CD4-positive, alpha-beta T cell treated with Interleukin-6 for 4 hours (primary cell): ENCODE measurements around the gene APOL2.
"Not testable (repeated sequence)": the region's sequence is repeated elsewhere in the genome, so short reads cannot be mapped to it uniquely, and the experiment has no call there.

Source experiments
- DNase-seq: peaks from one replicate; pipeline ENCODE4 v3.0.0-alpha.2; 2020; ENCODE audit warnings: mixed read lengths

APOL2 gene

GRCh38 chr22:36262307-36262706 lies 23.0 kb upstream of the APOL2 start:
- not testable (repeated sequence) for DNase-seq

DNA sequence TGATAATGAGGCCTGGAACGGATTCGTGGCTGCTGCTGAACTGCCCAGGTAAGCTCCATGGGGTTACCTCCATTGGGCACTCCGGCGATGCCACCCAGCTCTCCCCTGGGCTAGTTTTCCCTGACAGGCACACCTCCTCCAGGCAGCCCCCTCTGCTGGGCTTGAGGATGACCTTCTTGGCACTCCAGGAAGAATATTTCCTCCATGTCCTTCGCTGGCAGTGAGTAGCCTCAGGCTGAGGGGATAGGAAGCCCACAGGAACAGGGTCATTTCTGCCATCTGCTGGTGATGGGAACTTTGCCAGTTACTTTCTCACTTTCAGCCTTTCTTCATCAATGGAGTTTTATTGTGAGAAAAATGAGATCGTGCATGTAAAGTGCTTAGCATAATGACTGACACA lies 22.3 kb upstream of the APOL2 start:
- not testable (repeated sequence) for DNase-seq

DNA sequence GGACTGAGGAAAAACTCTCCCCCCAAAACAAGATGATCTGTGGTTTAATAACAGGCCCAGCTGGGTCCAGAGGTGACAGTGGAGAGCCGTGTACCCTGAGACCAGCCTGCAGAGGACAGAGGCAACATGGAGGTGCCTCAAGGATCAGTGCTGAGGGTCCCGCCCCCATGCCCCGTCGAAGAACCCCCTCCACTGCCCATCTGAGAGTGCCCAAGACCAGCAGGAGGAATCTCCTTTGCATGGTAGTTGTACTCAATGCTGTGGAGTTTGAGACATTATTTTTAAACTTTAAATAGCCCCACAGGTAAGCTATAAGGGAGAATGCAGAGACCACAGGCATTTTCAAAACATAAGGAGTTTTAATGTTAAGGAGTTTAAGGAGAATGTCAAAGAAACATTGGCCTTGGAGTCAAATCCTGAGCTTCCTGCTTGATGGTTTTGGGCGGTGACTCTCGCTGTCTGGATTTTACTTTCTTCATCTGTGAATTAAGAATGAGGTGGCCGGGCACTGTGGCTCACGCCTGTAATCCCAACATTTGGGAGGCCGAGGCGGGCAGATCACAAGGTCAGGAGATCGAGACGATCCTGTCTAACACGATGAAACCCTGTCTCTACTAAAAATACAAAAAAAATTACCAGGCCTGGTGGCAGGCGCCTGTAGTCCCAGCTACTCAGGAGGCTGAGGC lies 20.4 kb upstream of the APOL2 start:
- DNase-seq = no peak

DNA sequence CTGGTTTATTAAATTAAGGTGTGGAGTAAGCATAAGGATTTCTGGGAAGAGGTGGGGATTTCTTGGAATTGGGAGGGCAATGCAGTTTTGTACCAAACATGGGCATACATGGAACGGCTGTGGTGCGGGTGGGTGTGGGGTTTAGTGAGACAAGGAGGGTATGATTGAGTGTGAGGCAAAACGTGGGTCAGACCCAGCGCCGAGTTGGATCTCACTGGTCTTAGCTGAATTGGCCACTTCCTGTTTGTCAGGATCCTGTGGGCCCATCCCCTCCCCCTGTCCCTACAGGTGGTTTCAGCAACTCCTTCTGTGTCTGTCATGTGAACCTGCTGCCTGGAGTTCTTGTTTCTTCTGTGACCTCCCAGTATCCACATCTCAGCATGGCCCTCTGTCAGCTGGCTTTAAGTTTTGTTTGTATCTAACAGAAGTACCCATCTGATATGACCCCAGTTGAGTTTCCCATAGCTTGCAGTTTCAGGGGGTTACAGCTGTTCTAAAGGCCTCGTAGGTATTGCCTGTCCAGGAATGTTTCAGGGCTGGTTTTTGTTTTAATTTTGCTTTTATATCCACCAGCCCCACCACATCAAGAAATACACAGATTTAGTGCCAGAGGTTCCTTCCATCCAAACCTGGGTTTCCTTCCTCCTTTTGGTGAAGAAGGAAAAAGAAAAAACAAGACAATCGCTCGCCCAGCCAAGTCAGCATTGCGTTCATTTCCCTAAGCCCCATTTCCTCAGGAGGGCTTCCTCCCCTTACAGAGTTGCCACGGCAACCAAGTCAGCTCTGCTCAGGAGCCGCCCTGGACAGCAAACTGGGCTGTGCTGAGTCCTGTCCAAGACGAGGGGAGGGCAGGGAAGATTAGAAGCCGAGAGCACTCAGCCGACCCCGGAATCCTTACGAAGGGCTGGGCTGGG lies 19.6 kb upstream of the APOL2 start:
- DNase-seq = peak; percentile 36

DNA sequence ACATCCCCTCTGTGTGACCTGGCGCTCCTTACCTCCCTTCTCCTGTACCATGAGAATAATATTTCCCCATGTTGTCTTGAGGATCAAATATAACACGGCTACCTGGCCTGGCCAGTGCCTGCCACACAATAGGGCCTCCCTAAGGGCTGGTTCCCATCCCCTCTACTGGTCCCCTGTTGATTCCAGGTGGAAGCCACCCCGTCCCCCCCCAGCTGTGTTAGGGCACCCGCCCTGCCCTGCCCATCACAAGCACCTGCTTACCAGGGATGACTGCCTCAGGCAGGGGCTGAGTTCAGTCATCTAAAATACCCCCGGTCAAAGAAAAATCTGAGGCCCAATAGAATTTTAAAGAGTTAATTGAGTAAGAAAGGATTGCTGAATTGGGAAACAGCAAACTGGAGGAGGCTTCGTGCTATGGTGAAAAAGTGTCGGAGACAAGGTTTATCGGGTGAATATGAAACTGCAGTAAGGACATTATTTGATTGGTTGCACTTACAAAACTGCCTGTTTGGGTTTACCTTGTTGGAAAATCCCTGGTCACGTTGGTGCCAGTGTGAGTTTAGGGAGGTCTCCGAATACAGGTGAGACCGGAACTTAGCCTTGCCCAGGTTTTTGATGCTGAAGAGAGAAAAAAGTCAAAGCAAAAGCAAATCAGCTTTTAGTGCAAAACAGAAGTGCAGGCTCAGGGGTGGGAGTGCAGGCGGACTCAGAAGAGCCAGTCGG lies 18.8 kb upstream of the APOL2 start:
- DNase-seq = no peak

- DNase-seq = no peak
These were observed 18.0 kb upstream of the APOL2 start for GRCh38 chr22:36257308-36257707.

- no peak for DNase-seq
These were observed 17.2 kb upstream of the APOL2 start for GRCh38 chr22:36256478-36256877.

DNA sequence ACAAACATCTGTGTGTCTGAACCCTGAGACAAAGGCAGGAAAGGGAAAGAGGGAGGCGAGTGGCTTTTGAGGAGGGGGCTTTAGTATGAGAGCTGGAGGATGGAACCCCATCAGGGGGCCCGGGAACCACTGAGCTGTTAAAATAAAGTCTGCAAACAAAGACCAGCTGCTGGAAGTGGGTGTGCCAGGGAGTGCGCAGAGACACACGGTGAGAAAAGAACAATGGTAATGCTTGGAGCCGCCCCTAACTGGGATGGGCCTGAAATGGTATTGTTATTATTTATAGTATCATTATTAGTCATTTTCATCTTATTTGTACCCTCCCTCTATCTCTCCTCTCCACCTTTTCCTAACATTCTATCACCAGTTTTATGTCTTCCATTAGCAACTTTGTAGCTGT lies 16.2 kb upstream of the APOL2 start:
- DNase-seq = not testable (repeated sequence)

DNA sequence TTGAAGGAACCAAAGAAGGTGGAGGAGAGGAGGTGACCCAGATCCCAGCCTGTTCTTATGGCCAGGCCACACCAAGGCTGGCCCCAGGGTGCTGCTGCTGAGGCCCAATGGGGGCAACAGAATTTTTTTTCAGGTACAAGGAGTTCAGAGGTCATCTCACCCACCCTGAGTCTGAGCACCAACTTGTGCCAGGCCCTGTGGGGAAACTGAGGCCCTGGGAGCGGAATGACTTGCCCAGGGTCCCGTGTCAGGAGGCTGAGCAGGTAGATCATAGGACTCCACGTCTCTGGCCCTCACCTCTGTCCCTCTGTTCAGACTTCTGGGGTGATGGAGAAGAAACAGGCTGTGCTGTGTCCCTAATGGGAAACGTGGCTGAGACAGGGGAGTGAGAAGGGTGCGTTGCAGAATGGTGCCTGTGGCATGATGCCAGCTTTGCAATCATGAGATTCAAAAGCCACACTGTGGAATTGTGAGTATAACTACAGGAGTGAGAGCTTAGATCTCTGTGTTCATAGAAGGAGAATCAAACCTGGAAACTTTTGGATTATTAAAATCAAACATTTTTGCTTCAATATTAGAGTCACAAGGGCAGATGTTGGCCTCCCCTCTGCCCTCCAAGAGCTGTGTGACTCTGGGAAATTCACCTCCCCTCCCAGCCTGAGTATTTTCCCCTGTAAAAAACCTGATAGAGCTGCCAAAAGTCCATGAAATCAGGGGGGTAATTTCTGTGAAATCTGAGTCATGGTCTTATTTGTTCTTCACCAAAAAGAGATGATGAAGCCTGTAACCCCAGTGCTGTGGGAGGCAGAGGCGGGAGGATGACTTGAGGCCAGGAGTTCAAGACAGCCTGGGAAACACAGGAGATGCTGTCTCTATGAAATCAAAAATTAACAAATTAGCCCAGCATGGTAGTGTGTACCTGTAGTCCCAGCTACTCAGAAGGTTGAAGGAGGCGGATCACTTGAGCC lies 14.5 kb upstream of the APOL2 start:
- peak; percentile 33 for DNase-seq

DNA sequence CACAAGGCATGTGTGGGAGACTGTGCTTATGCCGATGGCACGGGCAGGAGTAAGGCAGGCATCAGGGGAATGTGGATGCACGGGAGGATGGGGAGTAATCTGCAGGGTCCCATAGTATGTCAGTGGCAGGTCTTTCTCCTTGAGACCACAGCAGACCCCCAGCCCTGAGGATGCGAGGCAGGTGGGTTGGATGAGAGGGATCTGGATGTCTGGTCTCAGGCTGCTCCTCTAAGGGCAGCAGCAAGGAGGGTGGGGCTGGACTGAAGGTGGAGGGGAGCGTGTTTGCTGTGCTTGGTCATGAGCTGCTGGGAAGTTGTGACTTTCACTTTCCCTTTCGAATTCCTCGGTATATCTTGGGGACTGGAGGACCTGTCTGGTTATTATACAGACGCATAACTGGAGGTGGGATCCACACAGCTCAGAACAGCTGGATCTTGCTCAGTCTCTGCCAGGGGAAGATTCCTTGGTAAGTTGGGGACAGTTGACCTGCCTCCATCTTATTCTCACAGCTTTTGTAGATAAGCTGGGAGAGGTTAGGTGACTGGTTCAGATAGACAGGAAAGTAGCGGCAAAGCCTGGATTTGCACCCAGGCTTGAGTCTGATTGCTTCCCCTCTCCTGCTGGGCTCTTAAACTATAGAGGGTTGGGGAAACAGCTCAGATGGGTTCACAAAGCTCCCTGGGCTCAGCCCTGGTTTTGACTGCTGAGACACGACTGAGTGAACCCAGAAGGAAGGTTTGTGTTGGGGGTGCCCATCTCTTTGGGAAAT lies 13.6 kb upstream of the APOL2 start, which contains the start of gene APOL1:
Gene APOL1 (plus strand): TSS at position 380 of the 769 bp plus-strand sequence. CDS start 1,823 bp downstream, outside the sequence.
- peak; percentile 69 for DNase-seq

- not testable (repeated sequence) for DNase-seq
These were observed 12.8 kb upstream of the APOL2 start for GRCh38 chr22:36251979-36252608.

GRCh38 chr22:36250292-36250960 lies 11.1 kb upstream of the APOL2 start:
- DNase-seq = not testable (repeated sequence)

- DNase-seq = no peak
These were observed 9.8 kb upstream of the APOL2 start for GRCh38 chr22:36249160-36249559.

GRCh38 chr22:36247955-36248354 lies 8.6 kb upstream of the APOL2 start:
- DNase-seq = no peak

DNA sequence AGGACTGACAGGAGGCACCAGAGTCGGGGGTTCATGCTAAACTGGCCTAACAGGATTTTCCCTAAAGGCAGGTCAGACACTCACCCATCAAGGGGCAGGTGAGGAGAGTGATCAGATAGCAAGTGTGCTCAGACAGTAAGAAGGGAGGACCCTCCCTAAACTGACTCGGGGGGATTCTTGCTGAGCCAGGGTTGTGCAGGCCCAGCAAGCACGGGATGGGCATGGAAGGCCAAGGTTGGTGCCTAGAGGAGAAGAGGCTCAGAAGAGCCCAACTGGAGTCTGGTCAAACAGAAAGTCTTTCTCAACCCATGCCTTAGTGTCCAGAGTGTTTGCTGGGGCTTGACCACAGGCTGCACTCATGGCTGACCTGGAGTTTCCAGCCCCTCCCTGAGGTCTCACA lies 7.4 kb upstream of the APOL2 start:
- no peak for DNase-seq

DNA sequence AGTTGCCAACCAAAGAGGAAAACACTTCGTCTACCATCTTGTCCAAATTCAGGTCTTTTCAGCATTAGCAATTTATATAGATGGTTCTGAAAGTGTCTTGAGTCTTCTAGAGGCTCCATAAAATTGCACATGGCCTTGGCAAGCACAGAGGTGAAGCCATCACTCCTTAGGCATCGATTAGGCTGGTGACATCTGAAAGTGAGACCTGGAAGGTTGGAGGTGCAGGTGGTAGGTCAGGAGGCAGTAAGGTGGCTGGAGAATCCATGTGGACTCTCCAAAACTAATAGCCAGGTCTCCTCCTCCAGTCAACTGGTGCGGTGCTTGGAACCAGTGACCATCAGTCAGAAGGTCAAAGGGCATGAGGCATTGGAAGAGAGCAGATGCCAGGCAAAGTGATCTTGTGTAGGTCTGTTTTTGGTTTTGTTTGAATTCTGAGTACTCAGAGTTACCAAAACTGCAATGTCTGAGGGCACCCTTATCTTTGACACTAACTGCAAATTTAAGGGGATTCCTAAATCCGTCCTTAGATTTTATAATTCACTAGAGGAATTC lies 6.6 kb upstream of the APOL2 start:
- no peak for DNase-seq

DNA sequence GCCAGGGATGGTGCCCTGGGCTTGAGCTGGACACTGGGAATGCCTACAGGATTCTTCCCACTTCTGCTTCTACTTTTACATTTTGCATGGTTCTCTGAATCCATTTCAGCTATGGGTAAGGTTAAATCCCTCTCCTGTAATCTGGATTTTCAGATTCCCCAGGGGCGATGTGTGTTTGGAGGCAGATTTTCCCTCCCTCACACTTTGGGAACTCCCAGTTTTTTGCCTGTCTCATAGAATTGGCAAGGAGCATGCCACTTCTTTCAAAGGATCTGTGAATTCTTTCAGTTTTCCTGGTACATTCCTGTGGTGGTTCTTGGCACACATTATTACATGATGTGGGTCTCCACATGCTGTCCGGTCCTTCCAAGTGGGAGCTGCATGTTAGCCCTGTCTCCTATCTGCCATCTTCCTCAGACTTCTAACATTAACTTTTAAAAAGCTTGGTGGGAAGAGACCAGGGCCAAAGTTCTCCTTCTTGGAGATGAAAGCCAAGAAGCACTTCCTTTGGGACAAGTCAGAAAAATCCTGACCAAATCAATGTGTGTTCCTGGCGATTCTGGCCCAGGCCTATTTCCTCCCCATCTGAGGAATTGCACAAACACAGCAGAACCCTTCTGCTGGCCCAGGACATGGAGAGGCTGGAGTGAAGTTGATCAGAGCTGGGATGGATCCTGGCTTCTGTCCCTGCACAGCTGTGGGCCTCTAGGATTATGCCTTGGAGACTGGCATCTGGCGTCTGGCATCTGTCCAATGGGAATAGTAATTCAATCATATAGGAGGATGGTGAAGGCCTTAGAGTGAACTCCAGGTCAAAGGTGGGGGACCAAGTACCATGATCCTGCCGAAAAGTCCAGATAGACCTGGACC lies 5.4 kb upstream of the APOL2 start:
- no peak for DNase-seq

DNA sequence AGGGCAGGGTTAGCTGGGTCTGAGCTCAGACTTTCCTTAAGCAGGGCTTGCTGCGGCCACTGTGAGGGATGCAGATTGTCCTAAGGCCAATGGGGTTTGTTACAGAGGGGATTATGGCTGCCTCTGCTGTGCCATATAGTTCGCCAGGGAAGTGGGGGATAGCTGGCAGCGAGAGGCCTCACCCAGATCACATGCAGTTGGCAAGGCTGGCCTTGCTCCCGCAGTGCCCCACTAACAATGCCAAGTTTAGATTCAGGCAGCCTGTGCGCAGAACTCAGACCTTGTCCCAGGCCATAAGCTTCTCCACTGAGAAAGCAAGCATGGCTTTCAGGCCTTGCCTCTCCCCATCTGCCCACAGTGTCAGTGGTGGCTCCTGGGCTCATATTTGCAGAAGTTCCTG lies 4.7 kb upstream of the APOL2 start:
- no peak for DNase-seq

GRCh38 chr22:36239150-36239400 lies 252 bp downstream of the APOL2 start:
- peak; percentile 27 for DNase-seq
